Liver (tissue), 9 donors: ENCODE results near the gene SMAD6. TPM values are rescaled to one million over a fixed set of nuclear protein-coding genes. Genes with fewer than 3 reads are reported as not detected.

Source experiments
- DNase-seq: peaks from one replicate; pipeline ENCODE4 v3.0.0-alpha.2; 2017; ENCODE audit warnings: low spot score
- H3K27ac ChIP-seq, 2 donors: one replicate each; pipeline ENCODE4 v1.7.0; 2013; ENCODE audit warnings: inconsistent platforms in 2 of 2, low read length in 2 of 2, control low read depth in 1 of 2, low read depth in 1 of 2, mild to moderate bottlenecking in 1 of 2
- H3K27me3 ChIP-seq, 4 donors: one replicate each; pipeline versions ENCODE4 v1.6.1 to v1.7.0; 2013; ENCODE audit warnings: low read length in 3 of 4, inconsistent platforms in 1 of 4, mild to moderate bottlenecking in 1 of 4, moderate library complexity in 1 of 4; ENCODE audit not compliant: control insufficient read depth in 4 of 4, insufficient read depth in 4 of 4
- H3K36me3 ChIP-seq, 4 donors: one replicate each; pipeline versions ENCODE4 v1.6.1 to v1.7.0; 2013; ENCODE audit warnings: low read length in 3 of 4, mild to moderate bottlenecking in 3 of 4, low read depth in 1 of 4, moderate library complexity in 1 of 4; ENCODE audit not compliant: control insufficient read depth in 4 of 4, insufficient read depth in 3 of 4
- H3K4me1 ChIP-seq, 4 donors: one replicate each; pipeline versions ENCODE4 v1.6.1 to v1.7.0; 2013; ENCODE audit warnings: low read length in 3 of 4, mild to moderate bottlenecking in 3 of 4, moderate library complexity in 1 of 4; ENCODE audit not compliant: control insufficient read depth in 4 of 4, insufficient read depth in 4 of 4
- H3K4me3 ChIP-seq, 3 donors: one replicate each; pipeline versions ENCODE4 v1.6.1 to v1.7.0; 2013; ENCODE audit warnings: low read length in 3 of 3, control low read depth in 1 of 3, low read depth in 1 of 3, mild to moderate bottlenecking in 1 of 3
- H3K9ac ChIP-seq, 2 donors: one replicate each; pipeline ENCODE4 v1.7.0; 2013; ENCODE audit warnings: low read length in 2 of 2, mild to moderate bottlenecking in 2 of 2, moderate library complexity in 2 of 2, control low read depth in 1 of 2, low read depth in 1 of 2
- H3K9me3 ChIP-seq, 4 donors: one replicate each; pipeline versions ENCODE4 v1.6.1 to v1.7.0; 2013; ENCODE audit warnings: low read length in 3 of 4; ENCODE audit not compliant: control insufficient read depth in 4 of 4
- FOXA1 ChIP-seq: IDR thresholded peaks from 2 replicates; pipeline ENCODE4 v1.6.1; 2016; ENCODE audit warnings: antibody characterized with exemption
- FOXA2 ChIP-seq: IDR thresholded peaks from 2 replicates; pipeline ENCODE4 v1.6.1; 2016; ENCODE audit warnings: antibody characterized with exemption
- HNF4A ChIP-seq, 2 donors: conservative IDR thresholded peaks; 2 replicates each; pipeline ENCODE4 v1.6.1; 2016; ENCODE audit warnings: antibody characterized with exemption in 2 of 2, mild to moderate bottlenecking in 2 of 2
- HNF4G ChIP-seq: IDR thresholded peaks from 2 replicates; pipeline ENCODE4 v1.6.1; 2016; ENCODE audit warnings: antibody characterized with exemption
- NR2F2 ChIP-seq: IDR thresholded peaks from 2 replicates; pipeline ENCODE4 v1.6.1; 2016; ENCODE audit warnings: antibody characterized with exemption
- RAD21 ChIP-seq, 2 donors: IDR thresholded peaks; 2 replicates each; pipeline ENCODE4 v1.6.1; 2016; ENCODE audit warnings: antibody characterized with exemption in 2 of 2, mild to moderate bottlenecking in 2 of 2
- SP1 ChIP-seq: IDR thresholded peaks from 2 replicates; pipeline ENCODE4 v1.6.1; 2018; ENCODE audit warnings: antibody characterized with exemption, mild to moderate bottlenecking
- YY1 ChIP-seq: IDR thresholded peaks from 2 replicates; pipeline ENCODE4 v1.6.1; 2016; ENCODE audit warnings: antibody characterized with exemption, mild to moderate bottlenecking
- ZBTB33 ChIP-seq: IDR thresholded peaks from 2 replicates; pipeline ENCODE4 v1.6.1; 2016; ENCODE audit warnings: antibody characterized with exemption
- WGBS: extraction: QIAGEN DNeasy Blood & Tissue Kit; methylation state at CpG from one replicate; pipeline ENCODE4 v1.1.7; 2013; 5-methylcytosine and 5-hydroxymethylcytosine counted together
- polyA plus RNA-seq, 2 donors: library from polyadenylated mRNA; stranded (reverse) in 1 of 2; unstranded in 1 of 2; fragments of 200-250 nt in 1 of 2; fragments of >200 nt in 1 of 2; fragmentation: Nextera tagmentation in 1 of 2; extraction: Ambion mirVana in 1 of 2; gene quantifications; one replicate each; pipeline versions ENCODE4 v1.2.1 to v1.2.3, GENCODE V29; 2013 to 2015
- total RNA-seq, 2 donors: library from RNA; depleted of rRNA; stranded (reverse); fragments of >200 nt; gene quantifications; one replicate each; pipeline ENCODE4 v1.2.3, GENCODE V29; 2014
- TF ChIP-seq, protein P1 (sequence below): fragments of 150-350 bp; IDR thresholded peaks from 2 replicates; pipeline ENCODE4 v1.5.1; 2017; ENCODE audit warnings: improper control_type of control experiment, low read depth, low read length; ENCODE audit not compliant: missing input control
- TF ChIP-seq, protein P2 (sequence below): IDR thresholded peaks from 2 replicates; pipeline ENCODE4 v1.6.1; 2016; ENCODE audit warnings: antibody characterized with exemption, mild to moderate bottlenecking
- TF ChIP-seq, protein P3 (sequence below): IDR thresholded peaks from 2 replicates; pipeline ENCODE4 v1.6.1; 2016; ENCODE audit warnings: antibody characterized with exemption
- donor health status: healthy.
- donor health status: healthy.
- donor health status: healthy.
- donor health status: healthy.
- donor health status: healthy.

Gene SMAD6
- total and polyA plus RNA-seq, 4 donors = 1.2 to 15.1 (median 11.0) TPM

DNA sequence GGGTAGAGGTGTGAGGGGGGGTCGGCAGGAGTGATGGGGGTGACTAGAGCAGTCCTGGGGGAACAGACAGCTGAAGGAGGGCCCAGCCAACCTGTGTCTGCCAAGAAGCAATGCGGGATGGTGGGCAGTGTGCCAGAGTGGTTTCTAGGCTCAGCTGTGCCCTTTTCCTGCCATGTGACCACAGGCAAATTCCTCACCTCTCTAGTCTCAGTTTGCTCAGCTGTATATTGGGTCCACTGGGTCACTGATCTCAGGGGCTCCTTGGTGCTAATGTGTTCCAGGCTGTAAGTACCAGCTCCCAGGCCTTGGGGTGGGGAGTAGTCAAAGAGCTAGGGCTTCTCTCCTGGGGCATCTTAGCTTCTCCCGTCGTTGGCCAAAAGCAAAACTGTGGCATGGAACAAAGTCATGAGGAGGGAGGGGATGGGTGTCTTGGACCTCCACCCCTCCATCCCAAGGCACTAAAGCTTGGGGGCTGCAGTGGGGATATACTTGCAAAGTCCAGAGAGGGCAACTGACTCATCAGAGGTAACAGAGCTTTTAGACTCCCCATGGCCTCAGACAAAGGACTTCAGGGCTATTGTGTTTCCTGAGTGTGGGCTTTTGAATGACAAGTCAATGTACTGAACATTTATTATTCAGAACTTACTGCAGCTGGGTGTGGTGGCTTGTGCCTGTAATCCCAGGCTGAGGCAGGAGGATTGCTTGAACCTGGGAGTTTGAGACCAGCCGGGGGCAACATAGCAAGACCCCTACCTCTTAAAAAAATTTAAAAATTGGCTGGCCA lies 20.9 kb downstream of the SMAD6 start:
- TF ChIP-seq YY1 (no peak), ZBTB33 (no peak)
- TF ChIP-seq, protein P1, sequence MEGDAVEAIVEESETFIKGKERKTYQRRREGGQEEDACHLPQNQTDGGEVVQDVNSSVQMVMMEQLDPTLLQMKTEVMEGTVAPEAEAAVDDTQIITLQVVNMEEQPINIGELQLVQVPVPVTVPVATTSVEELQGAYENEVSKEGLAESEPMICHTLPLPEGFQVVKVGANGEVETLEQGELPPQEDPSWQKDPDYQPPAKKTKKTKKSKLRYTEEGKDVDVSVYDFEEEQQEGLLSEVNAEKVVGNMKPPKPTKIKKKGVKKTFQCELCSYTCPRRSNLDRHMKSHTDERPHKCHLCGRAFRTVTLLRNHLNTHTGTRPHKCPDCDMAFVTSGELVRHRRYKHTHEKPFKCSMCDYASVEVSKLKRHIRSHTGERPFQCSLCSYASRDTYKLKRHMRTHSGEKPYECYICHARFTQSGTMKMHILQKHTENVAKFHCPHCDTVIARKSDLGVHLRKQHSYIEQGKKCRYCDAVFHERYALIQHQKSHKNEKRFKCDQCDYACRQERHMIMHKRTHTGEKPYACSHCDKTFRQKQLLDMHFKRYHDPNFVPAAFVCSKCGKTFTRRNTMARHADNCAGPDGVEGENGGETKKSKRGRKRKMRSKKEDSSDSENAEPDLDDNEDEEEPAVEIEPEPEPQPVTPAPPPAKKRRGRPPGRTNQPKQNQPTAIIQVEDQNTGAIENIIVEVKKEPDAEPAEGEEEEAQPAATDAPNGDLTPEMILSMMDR = no peak
- TF ChIP-seq, protein P2, sequence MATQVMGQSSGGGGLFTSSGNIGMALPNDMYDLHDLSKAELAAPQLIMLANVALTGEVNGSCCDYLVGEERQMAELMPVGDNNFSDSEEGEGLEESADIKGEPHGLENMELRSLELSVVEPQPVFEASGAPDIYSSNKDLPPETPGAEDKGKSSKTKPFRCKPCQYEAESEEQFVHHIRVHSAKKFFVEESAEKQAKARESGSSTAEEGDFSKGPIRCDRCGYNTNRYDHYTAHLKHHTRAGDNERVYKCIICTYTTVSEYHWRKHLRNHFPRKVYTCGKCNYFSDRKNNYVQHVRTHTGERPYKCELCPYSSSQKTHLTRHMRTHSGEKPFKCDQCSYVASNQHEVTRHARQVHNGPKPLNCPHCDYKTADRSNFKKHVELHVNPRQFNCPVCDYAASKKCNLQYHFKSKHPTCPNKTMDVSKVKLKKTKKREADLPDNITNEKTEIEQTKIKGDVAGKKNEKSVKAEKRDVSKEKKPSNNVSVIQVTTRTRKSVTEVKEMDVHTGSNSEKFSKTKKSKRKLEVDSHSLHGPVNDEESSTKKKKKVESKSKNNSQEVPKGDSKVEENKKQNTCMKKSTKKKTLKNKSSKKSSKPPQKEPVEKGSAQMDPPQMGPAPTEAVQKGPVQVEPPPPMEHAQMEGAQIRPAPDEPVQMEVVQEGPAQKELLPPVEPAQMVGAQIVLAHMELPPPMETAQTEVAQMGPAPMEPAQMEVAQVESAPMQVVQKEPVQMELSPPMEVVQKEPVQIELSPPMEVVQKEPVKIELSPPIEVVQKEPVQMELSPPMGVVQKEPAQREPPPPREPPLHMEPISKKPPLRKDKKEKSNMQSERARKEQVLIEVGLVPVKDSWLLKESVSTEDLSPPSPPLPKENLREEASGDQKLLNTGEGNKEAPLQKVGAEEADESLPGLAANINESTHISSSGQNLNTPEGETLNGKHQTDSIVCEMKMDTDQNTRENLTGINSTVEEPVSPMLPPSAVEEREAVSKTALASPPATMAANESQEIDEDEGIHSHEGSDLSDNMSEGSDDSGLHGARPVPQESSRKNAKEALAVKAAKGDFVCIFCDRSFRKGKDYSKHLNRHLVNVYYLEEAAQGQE = no peak
- Histone ChIP-seq H3K27ac (no peak overlapping the region), H3K36me3 (peaks cover 0 to under 1% (median 0%) of the 10 kb centered on the region in 4 donors), H3K4me1 (no peaks in the 10 kb centered on the region), H3K4me3 (no peak overlapping the region), H3K9me3 (no peaks in the 10 kb centered on the region), H3K27me3 (no peaks in the 10 kb centered on the region), H3K9ac (no peak overlapping the region)
- 78% methylated on average over 5 of the region's 5 CpGs for WGBS
- no peak for DNase-seq

DNA sequence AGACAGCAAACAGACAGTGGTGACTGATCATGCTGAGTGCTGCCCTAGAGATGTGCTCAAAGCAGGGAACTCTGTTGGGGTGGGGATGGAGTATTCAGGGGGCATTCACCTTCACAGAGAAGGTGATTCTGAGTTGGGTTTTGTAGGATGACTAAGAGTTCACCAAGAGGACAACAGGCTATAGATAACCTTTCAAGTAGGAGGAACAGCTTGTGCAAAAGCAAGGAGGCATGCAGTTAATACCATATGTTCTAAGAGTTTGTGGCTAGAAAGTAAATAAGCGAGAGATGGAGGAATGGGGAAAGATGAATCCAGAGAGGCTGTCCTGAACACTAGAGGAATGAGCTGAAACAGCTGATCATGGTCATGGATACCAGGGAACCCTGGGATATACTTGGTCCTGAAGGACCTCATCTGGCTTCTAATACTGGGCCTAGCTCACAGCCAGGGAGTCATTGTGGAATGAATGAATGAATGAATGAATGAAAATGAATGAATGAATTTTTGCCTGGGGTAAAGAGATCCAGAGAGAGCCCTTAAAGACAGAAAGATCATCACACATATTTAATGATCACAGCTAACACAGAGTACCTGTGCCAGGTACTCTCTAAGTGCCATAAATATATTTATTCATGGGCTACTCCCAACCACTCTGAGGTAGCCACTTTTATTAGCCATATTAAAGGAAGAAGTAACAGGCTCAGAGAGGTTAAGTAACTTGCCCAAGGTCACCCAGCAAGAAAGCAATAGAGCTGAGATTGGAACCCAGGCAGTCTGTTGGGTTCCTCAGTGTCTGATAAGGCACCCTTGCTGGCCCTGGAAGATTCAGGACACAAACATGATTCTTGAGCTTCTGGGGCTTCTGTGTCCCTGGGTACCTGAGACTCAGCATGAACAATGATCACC lies 22.0 kb downstream of the SMAD6 start:
- 94% methylated on average over 1 of the region's 1 CpG for WGBS
- TF ChIP-seq SP1 (no peak), HNF4G (no peak), NR2F2 (no peak), FOXA1 (no peak), HNF4A (conservative IDR thresholded peaks at IDR 0.05) (no peak), FOXA2 (no peak), RAD21 (IDR thresholded peaks at IDR 0.05) (no peak)
- TF ChIP-seq, protein P1 = no peak
- TF ChIP-seq, protein P3, sequence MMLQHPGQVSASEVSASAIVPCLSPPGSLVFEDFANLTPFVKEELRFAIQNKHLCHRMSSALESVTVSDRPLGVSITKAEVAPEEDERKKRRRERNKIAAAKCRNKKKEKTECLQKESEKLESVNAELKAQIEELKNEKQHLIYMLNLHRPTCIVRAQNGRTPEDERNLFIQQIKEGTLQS = no peak
- H3K36me3 ChIP-seq = peaks cover 0 to 2% (median 0%) of the 10 kb centered on the region in 4 donors
- no peak overlapping the region for H3K4me3 ChIP-seq
- no peak for DNase-seq
- no peaks in the 10 kb centered on the region for H3K27me3 ChIP-seq
- no peak overlapping the region for H3K27ac ChIP-seq
- no peaks in the 10 kb centered on the region for H3K9me3 ChIP-seq
- H3K4me1 ChIP-seq = no peaks in the 10 kb centered on the region
- no peak overlapping the region for H3K9ac ChIP-seq
